ENCODE measurements around the gene SPOCK3.

SPOCK3 gene

GRCh38 chr4:167265231-167265630 lies 30.9 kb upstream of the SPOCK3 start:
- no peak for ATAC-seq
- no peak for TF ChIP-seq ZNF70 (CRISPR knock-in tag; IDR thresholded peaks at IDR 0.05)

- TF ChIP-seq ZC3H10 (CRISPR knock-in tag; IDR thresholded peaks at IDR 0.05) = no peak
- TF ChIP-seq OSR1 (CRISPR knock-in tag; IDR thresholded peaks at IDR 0.05) = no peak
- no peak for TF ChIP-seq ARNTL (CRISPR knock-in tag; IDR thresholded peaks at IDR 0.05; ENCODE audit: borderline replicate concordance, low read depth)
- TF ChIP-seq TOX (CRISPR knock-in tag; IDR thresholded peaks at IDR 0.05; ENCODE audit: borderline replicate concordance) = no peak
- TF ChIP-seq CSDC2 (CRISPR knock-in tag; IDR thresholded peaks at IDR 0.05) = no peak
- no peak for TF ChIP-seq RARB (CRISPR knock-in tag; IDR thresholded peaks at IDR 0.05)
- TF ChIP-seq ZNF565 (CRISPR knock-in tag; conservative IDR thresholded peaks at IDR 0.05; ENCODE audit: low read depth) = no peak
- no peak for TF ChIP-seq ESRRG (CRISPR knock-in tag; IDR thresholded peaks at IDR 0.05)
- TF ChIP-seq ZNF70 (CRISPR knock-in tag; IDR thresholded peaks at IDR 0.05) = no peak
- TF ChIP-seq POU6F1 (CRISPR knock-in tag; IDR thresholded peaks at IDR 0.05; ENCODE audit: borderline replicate concordance, low read depth) = no peak
- TF ChIP-seq ZFP30 (CRISPR knock-in tag; IDR thresholded peaks at IDR 0.05) = no peak
- no peak for TF ChIP-seq PPARA (CRISPR knock-in tag; IDR thresholded peaks at IDR 0.05; ENCODE audit: borderline replicate concordance)
- ATAC-seq = no peak
Measured at GRCh38 chr4:167248271-167248670, 14.0 kb upstream of the SPOCK3 start.

GRCh38 chr4:167239627-167240026 lies 5.3 kb upstream of the SPOCK3 start:
- TF ChIP-seq PPARA (CRISPR knock-in tag; IDR thresholded peaks at IDR 0.05; ENCODE audit: borderline replicate concordance) (no peak), ESRRG (CRISPR knock-in tag; IDR thresholded peaks at IDR 0.05) (no peak), OSR1 (CRISPR knock-in tag; IDR thresholded peaks at IDR 0.05) (no peak), CREB5 (CRISPR knock-in tag; IDR thresholded peaks at IDR 0.05; ENCODE audit: low read depth) (no peak), ISL1 (CRISPR knock-in tag; IDR thresholded peaks at IDR 0.05) (no peak), CSDC2 (CRISPR knock-in tag; IDR thresholded peaks at IDR 0.05) (no peak), ZNF565 (CRISPR knock-in tag; conservative IDR thresholded peaks at IDR 0.05; ENCODE audit: low read depth) (no peak), ZNF8 (CRISPR knock-in tag; IDR thresholded peaks at IDR 0.05) (no peak), ZFP3 (CRISPR knock-in tag; IDR thresholded peaks at IDR 0.05) (no peak), CSRNP3 (CRISPR knock-in tag; IDR thresholded peaks at IDR 0.05) (no peak), BACH2 (CRISPR knock-in tag; IDR thresholded peaks at IDR 0.05; ENCODE audit: borderline replicate concordance) (no peak), ARNTL (CRISPR knock-in tag; IDR thresholded peaks at IDR 0.05; ENCODE audit: borderline replicate concordance, low read depth) (no peak), TOX (CRISPR knock-in tag; IDR thresholded peaks at IDR 0.05; ENCODE audit: borderline replicate concordance) (no peak), TSHZ2 (CRISPR knock-in tag; IDR thresholded peaks at IDR 0.05) (no peak), GLIS3 (CRISPR knock-in tag; IDR thresholded peaks at IDR 0.05) (no peak), SNAI2 (CRISPR knock-in tag; IDR thresholded peaks at IDR 0.05) (no peak), ZC3H10 (CRISPR knock-in tag; IDR thresholded peaks at IDR 0.05) (no peak), TCF4 (CRISPR knock-in tag; IDR thresholded peaks at IDR 0.05; ENCODE audit: borderline replicate concordance) (no peak), ZNF70 (CRISPR knock-in tag; IDR thresholded peaks at IDR 0.05) (no peak), ZFP30 (CRISPR knock-in tag; IDR thresholded peaks at IDR 0.05) (no peak)
- no peak for ATAC-seq

GRCh38 chr4:167238226-167238625 lies 3.9 kb upstream of the SPOCK3 start:
- no peak for TF ChIP-seq BACH2 (CRISPR knock-in tag; IDR thresholded peaks at IDR 0.05; ENCODE audit: borderline replicate concordance)
- TF ChIP-seq SNAI2 (CRISPR knock-in tag; IDR thresholded peaks at IDR 0.05) = no peak
- no peak for TF ChIP-seq PATZ1 (CRISPR knock-in tag; IDR thresholded peaks at IDR 0.05; ENCODE audit: borderline replicate concordance)
- ATAC-seq = no peak
